NCI-H1417 (cell line): Measurements from ENCODE around the gene RFTN1.

Experiments
- DNase-seq, 3 experiments: peaks; one replicate each; lab custom pipeline; 2025; lab: John Stamatoyannopoulos, UW

The RFTN1 gene

DNA sequence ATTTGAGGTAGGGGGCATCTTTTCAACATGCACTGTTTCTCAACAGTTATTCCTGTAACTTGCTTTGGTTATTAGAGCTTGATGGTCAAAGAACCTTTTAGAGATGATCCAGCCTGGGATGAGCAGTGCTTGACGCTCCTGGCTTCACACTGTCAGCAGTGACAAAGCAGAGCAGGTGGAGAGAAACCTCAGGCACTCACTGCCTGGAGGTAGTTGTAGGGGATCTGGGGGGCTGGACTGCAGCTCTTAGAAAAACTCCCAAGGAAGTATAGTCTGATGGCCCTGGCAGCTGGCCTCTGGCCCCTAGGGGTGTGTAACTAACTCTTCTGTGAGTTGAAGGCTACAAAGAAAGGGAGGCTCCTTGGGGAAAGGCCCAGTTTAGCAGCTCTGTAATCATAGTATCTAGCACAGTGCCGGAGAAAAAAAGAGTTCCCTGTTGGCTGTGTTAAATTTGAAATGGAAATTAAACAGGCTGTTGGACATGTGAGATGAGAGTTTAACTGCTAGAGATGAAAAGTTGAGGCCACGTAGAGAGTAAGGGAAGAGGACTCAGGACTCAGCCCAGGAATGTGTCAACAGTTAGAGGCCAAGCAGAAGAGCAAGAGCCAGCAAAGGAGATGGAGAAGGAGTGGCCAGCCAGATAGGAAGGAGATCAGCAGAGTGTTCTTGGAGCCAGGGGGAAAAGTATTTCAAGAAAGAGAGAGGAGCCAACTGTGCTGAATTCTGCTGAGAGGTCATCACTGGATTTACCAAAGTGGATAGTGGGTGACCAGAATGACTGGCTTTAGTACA, 234.3 kb downstream of the RFTN1 start:
- DNase-seq = no peak

GRCh38 chr3:16277471-16277870, 236.0 kb downstream of the RFTN1 start:
- no peak for DNase-seq

- DNase-seq = no peak
These were observed 239.6 kb downstream of the RFTN1 start for GRCh38 chr3:16273867-16274266.

DNA sequence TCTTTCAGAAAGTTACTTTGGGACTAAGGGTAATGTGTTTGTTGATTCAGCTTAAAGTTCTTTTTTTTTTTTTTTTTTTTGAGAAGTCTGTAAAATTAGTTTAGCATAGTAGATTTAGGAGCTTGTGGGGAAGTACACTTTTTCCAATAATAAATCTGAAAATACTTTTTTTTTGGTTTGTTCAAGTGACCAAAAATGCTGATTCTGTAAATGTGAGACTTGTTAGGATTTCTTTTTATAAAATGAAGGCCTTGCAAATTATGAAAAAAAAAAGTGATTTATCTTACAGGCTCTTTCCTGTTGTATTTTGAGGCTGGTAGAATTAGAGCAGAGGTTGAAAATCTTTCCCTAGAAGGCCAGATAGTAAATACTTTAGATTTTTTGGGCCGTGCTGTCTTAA, 240.9 kb downstream of the RFTN1 start:
- no peak for DNase-seq

DNA sequence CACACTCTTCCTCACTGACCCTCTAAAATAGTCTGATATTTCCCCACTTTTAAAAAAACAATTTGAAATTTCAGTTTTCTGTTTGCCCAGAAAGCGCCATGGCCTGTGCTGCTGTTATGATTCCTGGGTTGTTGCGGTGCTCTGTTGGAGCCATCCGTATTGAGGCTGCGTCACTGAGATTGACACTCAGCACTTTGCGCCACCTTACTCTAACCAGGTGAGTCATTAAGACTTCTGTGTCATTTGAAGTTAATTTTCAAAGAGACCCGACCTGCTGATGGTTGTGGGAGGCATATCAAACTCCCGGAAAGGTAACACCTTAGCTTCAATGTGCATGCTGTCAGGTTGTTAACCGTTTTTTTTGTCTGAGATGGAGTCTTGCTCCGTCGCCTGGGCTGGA, 242.6 kb downstream of the RFTN1 start:
- no peak for DNase-seq

DNA sequence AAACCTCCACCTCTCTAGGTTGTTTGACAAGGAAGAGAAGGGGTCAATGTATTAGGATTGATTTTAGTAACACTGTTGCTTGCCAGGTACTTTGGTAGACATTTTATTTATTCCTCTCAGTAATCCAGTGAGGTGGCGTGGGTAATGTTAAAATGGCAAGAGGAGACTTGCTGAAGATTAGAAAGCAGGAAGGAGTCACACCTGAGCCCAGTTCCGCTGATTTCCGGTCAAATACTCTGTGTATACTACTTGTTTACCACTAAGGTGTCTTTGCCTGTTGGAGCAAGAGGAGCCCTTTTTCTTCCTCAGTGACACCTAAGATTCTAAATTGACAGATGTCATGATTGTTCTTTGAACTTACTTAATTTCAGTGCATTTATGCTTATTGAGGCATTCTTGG, 246.8 kb downstream of the RFTN1 start:
- DNase-seq = no peak
